IPS DF 6.9 (cell line): ENCODE measurements around the gene USB1.

Source experiments
- DNase-seq: peaks from one replicate; pipeline ENCODE4 v3.0.0-alpha.2; 2013; ENCODE audit warnings: low read depth, low spot score
- H3K27ac ChIP-seq: one replicate; pipeline ENCODE4 v1.5.1; 2013; ENCODE audit warnings: low read length, control low read depth
- H3K27me3 ChIP-seq: 2 replicates; pipeline ENCODE4 v1.6.1; 2013; ENCODE audit warnings: mild to moderate bottlenecking, low read length; ENCODE audit not compliant: control insufficient read depth, insufficient read depth
- H3K36me3 ChIP-seq: 2 replicates; pipeline ENCODE4 v1.6.1; 2013; ENCODE audit warnings: low read length; ENCODE audit not compliant: control insufficient read depth, insufficient read depth
- H3K4me1 ChIP-seq: 2 replicates; pipeline ENCODE4 v1.6.1; 2013; ENCODE audit warnings: low read length; ENCODE audit not compliant: control insufficient read depth, insufficient read depth
- H3K4me3 ChIP-seq: 2 replicates; pipeline ENCODE4 v1.5.1; 2013; ENCODE audit warnings: mild to moderate bottlenecking, low read length
- H3K9me3 ChIP-seq: 2 replicates; pipeline ENCODE4 v1.6.1; 2013; ENCODE audit warnings: low read length, inconsistent platforms; ENCODE audit not compliant: control insufficient read depth, insufficient read depth
- WGBS: extraction: QIAGEN DNeasy Blood & Tissue Kit; methylation state at CpG from one replicate; pipeline ENCODE4 v1.1.7; 2013; ENCODE audit warnings: mixed read lengths, missing lambda C conversion rate; ENCODE audit not compliant: insufficient read length, insufficient coverage; 5-methylcytosine and 5-hydroxymethylcytosine counted together

Gene USB1

DNA sequence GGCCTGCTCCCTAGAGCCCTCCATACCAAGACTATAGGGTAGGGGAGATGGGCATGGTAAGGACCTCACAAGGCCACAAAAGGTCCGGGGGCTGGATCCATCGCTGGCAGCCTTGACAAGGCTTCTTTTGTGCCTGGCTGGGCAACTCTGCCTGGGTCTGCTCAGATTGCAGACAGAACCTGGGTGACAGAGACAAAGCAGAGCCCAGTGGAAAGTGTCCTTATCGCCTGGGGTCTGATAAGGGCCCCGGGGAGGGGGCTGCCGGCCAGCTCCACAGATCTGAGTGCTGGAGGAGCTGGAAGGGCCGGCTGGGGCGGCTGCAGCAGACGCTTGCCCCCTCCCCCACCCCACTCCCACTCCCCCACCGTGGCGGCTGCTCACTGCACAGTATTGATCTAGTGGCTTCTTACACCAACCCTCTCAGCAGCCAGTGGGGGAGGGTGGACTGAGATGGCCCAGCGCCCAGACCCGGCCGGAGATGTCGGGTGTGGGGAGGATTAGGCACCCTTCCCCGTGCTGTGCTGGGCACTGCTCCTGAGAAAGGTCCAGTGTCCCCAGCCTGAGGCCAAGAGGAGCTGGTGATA lies 31.6 kb downstream of the USB1 start:
- no peak for DNase-seq
- H3K27ac ChIP-seq, result no peak overlapping the region
- H3K4me1 ChIP-seq, result peaks cover 16% of the 10 kb centered on the region
- no peaks in the 10 kb centered on the region for H3K9me3 ChIP-seq
- H3K36me3 ChIP-seq, result no peaks in the 10 kb centered on the region
- no CpG with 5 or more reads among the region's 15 CpGs for WGBS
- no peaks in the 10 kb centered on the region for H3K27me3 ChIP-seq
- H3K4me3 ChIP-seq, result no peak overlapping the region

DNA sequence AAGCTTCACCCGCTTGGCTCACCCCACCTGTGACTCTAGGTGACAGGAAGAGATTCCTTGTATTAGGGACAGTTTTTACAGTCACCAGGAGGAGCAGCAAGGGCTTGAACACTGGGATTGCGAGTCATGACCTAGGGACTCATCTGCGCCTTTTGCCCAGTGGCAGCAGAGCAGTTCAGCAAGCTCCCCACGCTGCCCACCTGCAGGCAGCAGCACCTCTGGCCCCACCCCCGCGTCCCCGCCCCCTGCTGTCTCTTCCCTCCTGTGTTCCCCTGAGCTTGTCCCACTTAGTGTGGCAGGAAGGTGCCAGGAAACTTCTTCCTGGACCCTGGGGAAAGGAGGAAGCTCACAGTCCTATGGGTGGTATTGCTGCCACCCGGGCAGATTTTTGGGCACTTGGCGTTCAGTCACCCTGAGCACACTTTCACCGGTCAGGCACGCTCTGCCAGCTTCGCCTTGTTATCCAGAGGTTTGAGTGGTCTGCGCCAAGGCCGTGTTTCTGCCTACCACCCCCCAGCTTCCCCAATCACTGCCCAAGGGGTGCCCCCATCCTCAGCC lies 33.0 kb downstream of the USB1 start:
- no peak for DNase-seq
- no peak overlapping the region for H3K4me3 ChIP-seq
- H3K4me1 ChIP-seq, result peaks cover 5% of the 10 kb centered on the region
- no peak overlapping the region for H3K27ac ChIP-seq
- H3K9me3 ChIP-seq, result no peaks in the 10 kb centered on the region
- H3K36me3 ChIP-seq, result 0 out of 2 replicates have a peak, but pooled peaks cover 2% of the 10 kb centered on the region
- H3K27me3 ChIP-seq, result no peaks in the 10 kb centered on the region
- no CpG with 5 or more reads among the region's 14 CpGs for WGBS

DNA sequence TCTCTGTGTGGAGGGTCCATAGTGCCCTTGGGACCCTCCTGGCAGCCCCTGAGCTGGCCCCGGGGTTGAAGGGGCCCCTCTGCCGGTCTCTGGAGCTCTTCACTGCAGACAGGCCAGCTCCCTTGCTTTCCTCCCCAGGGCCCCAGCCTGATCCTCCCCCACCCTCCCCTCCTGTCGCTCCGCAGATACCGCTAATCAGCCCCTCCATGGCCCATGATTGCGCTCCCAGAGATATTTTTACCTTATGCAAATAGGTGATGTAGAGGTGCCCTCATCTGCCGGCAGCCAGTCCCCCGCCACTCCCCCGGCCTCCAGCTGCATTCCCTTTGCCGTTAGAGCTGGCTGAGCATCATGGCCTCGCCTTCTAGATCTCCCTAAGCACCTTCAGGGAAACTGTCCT lies 33.6 kb downstream of the USB1 start:
- H3K27ac ChIP-seq, result no peak overlapping the region
- DNase-seq, result no peak
- no peak overlapping the region for H3K4me3 ChIP-seq
- no peaks in the 10 kb centered on the region for H3K27me3 ChIP-seq
- H3K9me3 ChIP-seq, result no peaks in the 10 kb centered on the region
- WGBS, result no CpG with 5 or more reads among the region's 11 CpGs
- peaks cover 4% of the 10 kb centered on the region; the same call in 1 of the 2 replicates for H3K4me1 ChIP-seq
- H3K36me3 ChIP-seq, result 0 out of 2 replicates have a peak, but pooled peaks cover 3% of the 10 kb centered on the region

DNA sequence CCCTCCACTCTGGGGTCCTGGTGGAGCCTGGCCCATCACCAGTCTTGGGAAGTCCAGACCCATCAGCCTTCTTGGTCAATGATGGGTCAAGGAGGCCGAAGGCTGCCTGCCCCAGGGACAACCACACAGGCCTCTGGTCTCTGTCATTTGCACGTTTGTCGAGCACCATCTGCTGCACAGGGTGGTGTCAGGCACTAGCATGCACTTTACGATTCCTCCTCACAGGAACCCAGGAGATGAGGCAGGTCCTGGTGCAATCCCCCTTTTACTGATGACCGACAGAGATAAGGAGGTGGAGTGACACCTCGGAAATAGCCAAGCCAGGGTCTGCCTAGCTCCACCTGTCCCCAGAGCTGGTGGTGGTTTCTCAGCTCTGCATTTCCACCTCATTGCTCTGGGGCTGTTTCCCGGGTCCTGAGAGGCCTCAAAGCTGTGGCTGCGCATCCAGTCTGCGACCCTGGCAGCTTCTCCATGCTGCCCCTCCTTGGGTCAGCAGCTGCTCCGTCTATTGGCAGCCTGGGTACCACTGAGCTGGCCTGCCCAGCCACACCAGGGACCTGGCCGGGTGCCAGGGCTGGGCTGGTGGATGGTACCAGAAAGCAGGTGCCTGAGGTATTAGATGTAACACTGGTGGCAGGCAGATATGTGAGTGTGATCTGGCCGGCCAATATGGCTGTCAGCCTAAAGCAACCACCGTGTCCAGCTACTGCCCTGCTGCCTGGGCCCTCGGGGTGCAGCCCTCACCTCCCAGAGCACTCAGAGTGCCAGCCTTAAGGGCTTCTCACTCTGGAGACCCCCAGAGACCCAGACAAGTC lies 34.4 kb downstream of the USB1 start:
- Histone ChIP-seq H3K36me3 (peaks cover 5% of the 10 kb centered on the region), H3K9me3 (no peaks in the 10 kb centered on the region), H3K4me3 (no peak overlapping the region), H3K27ac (no peak overlapping the region), H3K4me1 (peaks cover 4% of the 10 kb centered on the region; the same call in 1 of the 2 replicates), H3K27me3 (no peaks in the 10 kb centered on the region)
- no peak for DNase-seq
- WGBS, result no CpG with 5 or more reads among the region's 14 CpGs

DNA sequence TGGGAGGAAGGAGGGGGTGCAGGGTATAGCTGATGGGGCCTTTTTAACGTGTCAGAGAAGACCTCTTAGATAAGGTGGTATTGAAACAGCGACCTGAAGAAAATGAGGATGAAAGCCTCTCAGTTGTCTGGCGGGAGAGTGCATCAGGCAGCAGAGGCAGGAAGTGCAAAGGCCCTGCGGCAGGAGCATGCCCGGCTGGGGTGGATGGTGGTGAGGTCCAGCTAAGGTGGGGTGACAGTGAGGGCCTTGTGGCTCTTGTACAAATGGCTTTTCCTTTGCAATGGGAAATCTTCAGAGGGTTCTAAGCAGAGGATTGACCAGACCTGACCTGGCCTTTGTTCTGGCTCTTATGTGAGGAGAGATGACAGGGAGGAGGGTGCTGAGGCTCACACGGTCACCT lies 35.7 kb downstream of the USB1 start:
- H3K36me3 ChIP-seq, result peaks cover 10% of the 10 kb centered on the region
- no CpG with 5 or more reads among the region's 6 CpGs for WGBS
- no peak for DNase-seq
- no peaks in the 10 kb centered on the region for H3K9me3 ChIP-seq
- peaks cover 4% of the 10 kb centered on the region; the same call in 1 of the 2 replicates for H3K4me1 ChIP-seq
- H3K4me3 ChIP-seq, result no peak overlapping the region
- no peak overlapping the region for H3K27ac ChIP-seq
- H3K27me3 ChIP-seq, result no peaks in the 10 kb centered on the region

DNA sequence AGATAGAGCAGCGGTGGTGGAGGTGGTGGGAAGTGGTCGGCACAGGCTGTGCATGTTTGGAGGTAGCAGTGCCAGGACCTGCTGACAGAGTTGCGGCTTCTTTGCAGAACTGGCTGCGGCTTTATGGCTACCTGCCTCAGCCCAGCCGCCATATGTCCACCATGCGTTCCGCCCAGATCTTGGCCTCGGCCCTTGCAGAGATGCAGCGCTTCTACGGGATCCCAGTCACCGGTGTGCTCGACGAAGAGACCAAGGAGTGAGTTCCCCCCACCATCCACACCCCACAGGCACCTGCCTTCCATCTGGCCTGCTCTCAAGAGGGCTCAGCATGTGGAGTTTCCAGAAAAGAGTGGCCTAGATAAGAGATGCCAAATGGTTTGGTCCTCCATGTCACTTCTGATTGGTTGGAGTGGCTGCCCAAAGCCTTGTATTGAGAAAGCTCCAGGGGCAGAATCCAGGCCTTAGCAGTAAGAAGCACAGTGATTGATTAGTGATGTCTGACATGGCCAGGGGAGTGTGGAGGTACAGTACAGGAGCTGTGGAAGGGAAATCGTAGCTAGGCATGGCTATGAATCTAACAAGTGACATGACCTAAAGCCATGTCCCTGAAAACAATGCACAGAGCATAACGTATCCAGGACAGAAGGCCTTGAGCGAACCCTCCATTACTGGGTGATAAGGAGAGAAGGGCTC lies 36.3 kb downstream of the USB1 start:
- Histone ChIP-seq H3K36me3 (peaks cover 15% of the 10 kb centered on the region), H3K27ac (no peak overlapping the region), H3K4me3 (no peak overlapping the region), H3K9me3 (no peaks in the 10 kb centered on the region), H3K27me3 (no peaks in the 10 kb centered on the region), H3K4me1 (peaks cover 2% of the 10 kb centered on the region; the same call in 1 of the 2 replicates)
- no peak for DNase-seq
- WGBS, result no CpG with 5 or more reads among the region's 16 CpGs

DNA sequence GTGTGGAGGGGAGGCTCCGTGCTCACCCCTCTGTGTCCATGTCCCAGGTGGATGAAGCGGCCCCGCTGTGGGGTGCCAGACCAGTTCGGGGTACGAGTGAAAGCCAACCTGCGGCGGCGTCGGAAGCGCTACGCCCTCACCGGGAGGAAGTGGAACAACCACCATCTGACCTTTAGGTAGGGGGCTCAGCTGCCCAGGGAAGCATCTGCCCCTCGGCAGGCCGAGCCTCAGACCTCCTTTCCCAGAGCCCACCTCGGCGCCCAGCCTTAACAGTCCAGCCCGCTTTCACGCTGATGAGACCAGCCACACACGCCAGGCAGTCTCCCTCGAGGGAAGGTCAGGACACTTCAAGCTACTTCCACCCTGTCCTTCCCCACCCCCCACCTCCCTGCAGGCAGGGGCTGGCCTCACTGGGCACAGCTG lies 37.0 kb downstream of the USB1 start:
- Histone ChIP-seq H3K4me3 (no peak overlapping the region), H3K27ac (no peak overlapping the region), H3K9me3 (no peaks in the 10 kb centered on the region), H3K27me3 (no peaks in the 10 kb centered on the region), H3K4me1 (no peaks in the 10 kb centered on the region), H3K36me3 (peaks cover 18% of the 10 kb centered on the region)
- no peak for DNase-seq
- no CpG with 5 or more reads among the region's 20 CpGs for WGBS

DNA sequence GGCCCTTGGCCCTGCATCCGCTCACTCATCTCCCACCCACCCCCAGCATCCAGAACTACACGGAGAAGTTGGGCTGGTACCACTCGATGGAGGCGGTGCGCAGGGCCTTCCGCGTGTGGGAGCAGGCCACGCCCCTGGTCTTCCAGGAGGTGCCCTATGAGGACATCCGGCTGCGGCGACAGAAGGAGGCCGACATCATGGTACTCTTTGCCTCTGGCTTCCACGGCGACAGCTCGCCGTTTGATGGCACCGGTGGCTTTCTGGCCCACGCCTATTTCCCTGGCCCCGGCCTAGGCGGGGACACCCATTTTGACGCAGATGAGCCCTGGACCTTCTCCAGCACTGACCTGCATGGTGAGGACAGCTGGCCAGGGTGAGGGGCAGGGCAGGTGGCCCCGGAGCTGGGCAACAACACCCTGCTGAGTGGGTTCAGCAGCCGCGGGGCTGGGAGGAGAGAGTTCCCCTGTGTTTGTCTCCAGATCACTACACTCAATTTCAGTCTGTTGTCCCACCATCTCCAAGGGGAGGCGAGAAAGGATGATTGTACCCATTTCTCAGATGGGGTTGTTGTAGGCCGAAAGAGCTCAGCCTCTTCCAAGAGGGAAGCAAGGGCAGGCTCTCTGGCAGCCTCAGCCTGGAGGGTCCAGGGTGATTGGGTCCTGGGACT lies 38.8 kb downstream of the USB1 start:
- Histone ChIP-seq H3K36me3 (peaks cover 23% of the 10 kb centered on the region), H3K9me3 (no peaks in the 10 kb centered on the region), H3K4me1 (no peaks in the 10 kb centered on the region), H3K4me3 (no peak overlapping the region), H3K27me3 (no peaks in the 10 kb centered on the region), H3K27ac (no peak overlapping the region)
- no peak for DNase-seq
- WGBS, result no CpG with 5 or more reads among the region's 26 CpGs

DNA sequence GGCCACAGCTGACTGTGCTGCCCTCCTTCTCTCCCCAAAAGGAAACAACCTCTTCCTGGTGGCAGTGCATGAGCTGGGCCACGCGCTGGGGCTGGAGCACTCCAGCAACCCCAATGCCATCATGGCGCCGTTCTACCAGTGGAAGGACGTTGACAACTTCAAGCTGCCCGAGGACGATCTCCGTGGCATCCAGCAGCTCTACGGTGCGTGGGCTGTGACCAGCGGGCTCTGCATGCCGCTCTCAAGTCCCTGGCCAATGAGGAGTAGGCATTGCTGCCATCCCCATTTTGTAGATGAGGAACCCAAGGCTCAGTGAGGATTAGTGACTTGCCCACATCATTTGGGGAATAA lies 39.3 kb downstream of the USB1 start:
- no peaks in the 10 kb centered on the region for H3K4me1 ChIP-seq
- WGBS, result no CpG with 5 or more reads among the region's 12 CpGs
- no peaks in the 10 kb centered on the region for H3K27me3 ChIP-seq
- H3K27ac ChIP-seq, result no peak overlapping the region
- H3K9me3 ChIP-seq, result no peaks in the 10 kb centered on the region
- peaks cover 23% of the 10 kb centered on the region for H3K36me3 ChIP-seq
- no peak overlapping the region for H3K4me3 ChIP-seq
- DNase-seq, result no peak
